Prostate gland (tissue), 2 donors: ENCODE measurements around the gene METTL26.

Experiments
- POLR2A ChIP-seq: fragments of 450-650 bp; IDR thresholded peaks from one replicate; pipeline ENCODE4 v1.6.1; 2016; ENCODE audit warnings: antibody characterized with exemption, mild to moderate bottlenecking
- TF ChIP-seq, protein P1 (sequence below), 4 experiments: fragments of 200-600 bp in 2 of 4; fragments of 450-650 bp in 2 of 4; sonication (generic) in 2 of 4; IDR thresholded peaks; 1 replicate in 3 of 4; 2 replicates in 1 of 4; pipeline ENCODE4 v1.5.1; 2016 to 2019; ENCODE audit warnings: antibody characterized with exemption in 4 of 4, mild to moderate bottlenecking in 2 of 4, moderate library complexity in 2 of 4

DNA sequence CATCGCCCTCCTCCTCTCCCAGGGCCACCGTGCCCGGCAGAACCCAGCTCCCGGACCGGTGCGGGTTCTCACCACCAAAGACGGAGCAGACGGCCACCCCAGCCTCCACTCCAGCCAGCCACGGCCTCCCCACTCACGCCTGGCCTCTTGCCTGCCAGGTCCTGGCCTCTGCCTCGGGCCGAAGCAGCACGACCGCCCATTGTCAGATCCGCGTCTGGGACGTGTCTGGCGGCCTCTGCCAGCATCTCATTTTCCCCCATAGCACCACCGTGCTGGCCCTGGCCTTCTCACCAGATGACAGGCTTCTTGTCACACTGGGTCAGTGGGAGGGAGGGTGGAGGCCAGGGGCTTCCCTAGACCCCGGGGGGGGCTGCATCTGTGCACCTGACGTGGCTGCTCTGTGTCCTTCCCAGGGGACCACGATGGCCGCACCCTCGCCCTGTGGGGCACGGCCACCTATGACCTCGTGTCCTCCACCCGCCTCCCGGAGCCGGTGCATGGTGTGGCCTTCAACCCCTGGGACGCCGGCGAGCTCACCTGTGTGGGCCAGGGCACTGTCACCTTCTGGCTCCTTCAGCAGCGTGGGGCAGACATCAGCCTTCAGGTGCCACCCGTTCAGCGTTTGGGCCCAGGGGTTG is 25.2 kb upstream of the METTL26 start:
- TF ChIP-seq POLR2A: no peak
- TF ChIP-seq, protein P1, sequence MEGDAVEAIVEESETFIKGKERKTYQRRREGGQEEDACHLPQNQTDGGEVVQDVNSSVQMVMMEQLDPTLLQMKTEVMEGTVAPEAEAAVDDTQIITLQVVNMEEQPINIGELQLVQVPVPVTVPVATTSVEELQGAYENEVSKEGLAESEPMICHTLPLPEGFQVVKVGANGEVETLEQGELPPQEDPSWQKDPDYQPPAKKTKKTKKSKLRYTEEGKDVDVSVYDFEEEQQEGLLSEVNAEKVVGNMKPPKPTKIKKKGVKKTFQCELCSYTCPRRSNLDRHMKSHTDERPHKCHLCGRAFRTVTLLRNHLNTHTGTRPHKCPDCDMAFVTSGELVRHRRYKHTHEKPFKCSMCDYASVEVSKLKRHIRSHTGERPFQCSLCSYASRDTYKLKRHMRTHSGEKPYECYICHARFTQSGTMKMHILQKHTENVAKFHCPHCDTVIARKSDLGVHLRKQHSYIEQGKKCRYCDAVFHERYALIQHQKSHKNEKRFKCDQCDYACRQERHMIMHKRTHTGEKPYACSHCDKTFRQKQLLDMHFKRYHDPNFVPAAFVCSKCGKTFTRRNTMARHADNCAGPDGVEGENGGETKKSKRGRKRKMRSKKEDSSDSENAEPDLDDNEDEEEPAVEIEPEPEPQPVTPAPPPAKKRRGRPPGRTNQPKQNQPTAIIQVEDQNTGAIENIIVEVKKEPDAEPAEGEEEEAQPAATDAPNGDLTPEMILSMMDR (IDR thresholded peaks at IDR 0.05): no peak
